ENCODE results near the gene IRF2BP2.
"Not testable (repeated sequence)": the region's sequence is repeated elsewhere in the genome, so short reads cannot be mapped to it uniquely, and the experiment has no call there.

Gene IRF2BP2

GRCh38 chr1:234610061-234610665 lies at the start of gene IRF2BP2:
Gene IRF2BP2 (minus strand): TSS chr1:234610178. CDS start chr1:234609494, 684 bp downstream.
- peak; percentile 89 for DNase-seq (ENCODE audit: low spot score)

GRCh38 chr1:234659538-234659937 lies 49.6 kb upstream of the IRF2BP2 start:
- peak; percentile 63 for DNase-seq (ENCODE audit: low spot score)

GRCh38 chr1:234658138-234658537 lies 48.2 kb upstream of the IRF2BP2 start:
- DNase-seq (ENCODE audit: low spot score), result peak; percentile 32

GRCh38 chr1:234656944-234657654 lies 47.1 kb upstream of the IRF2BP2 start:
- peak; percentile 86 for DNase-seq (ENCODE audit: low spot score)

- DNase-seq (ENCODE audit: low spot score), result no peak
These were observed 46.3 kb upstream of the IRF2BP2 start for GRCh38 chr1:234656070-234656895.

- no peak for DNase-seq (ENCODE audit: low spot score)
These were observed 45.5 kb upstream of the IRF2BP2 start for GRCh38 chr1:234655328-234656069.

GRCh38 chr1:234654002-234654733 lies 44.2 kb upstream of the IRF2BP2 start:
- no peak for DNase-seq (ENCODE audit: low spot score)

- DNase-seq (ENCODE audit: low spot score), result no peak
These were observed 39.6 kb upstream of the IRF2BP2 start for GRCh38 chr1:234649432-234650081.

- DNase-seq (ENCODE audit: low spot score), result no peak
These were observed 37.8 kb upstream of the IRF2BP2 start for GRCh38 chr1:234647758-234648157.

GRCh38 chr1:234647245-234647644 lies 37.3 kb upstream of the IRF2BP2 start:
- no peak for DNase-seq (ENCODE audit: low spot score)

GRCh38 chr1:234645964-234646363 lies 36.0 kb upstream of the IRF2BP2 start:
- no peak for DNase-seq (ENCODE audit: low spot score)

GRCh38 chr1:234645474-234645953 lies 35.5 kb upstream of the IRF2BP2 start:
- DNase-seq (ENCODE audit: low spot score), result no peak

GRCh38 chr1:234644928-234645327 lies 35.0 kb upstream of the IRF2BP2 start:
- DNase-seq (ENCODE audit: low spot score), result no peak

GRCh38 chr1:234643850-234644134 lies 33.8 kb upstream of the IRF2BP2 start:
- DNase-seq (ENCODE audit: low spot score), result no peak

- no peak for DNase-seq (ENCODE audit: low spot score)
These were observed 33.3 kb upstream of the IRF2BP2 start for GRCh38 chr1:234643111-234643849.

- no peak for DNase-seq (ENCODE audit: low spot score)
These were observed 32.5 kb upstream of the IRF2BP2 start for GRCh38 chr1:234642428-234642827.

GRCh38 chr1:234639961-234640360 lies 30.0 kb upstream of the IRF2BP2 start:
- no peak for DNase-seq (ENCODE audit: low spot score)

GRCh38 chr1:234638832-234639799 lies 29.1 kb upstream of the IRF2BP2 start:
- no peak for DNase-seq (ENCODE audit: low spot score)

GRCh38 chr1:234634922-234635321 lies 24.9 kb upstream of the IRF2BP2 start:
- not testable (repeated sequence) for DNase-seq (ENCODE audit: low spot score)

Measured in hepatic stellate cell (primary cell).